Loucy (cell line): ENCODE measurements around the gene LIPC.

Experiments used
- H2AFZ ChIP-seq: fragments of 200-600 bp; sonication (generic); 2 replicates; pipeline ENCODE4 v1.6.0; 2016; ENCODE audit warnings: antibody characterized with exemption, mild to moderate bottlenecking, low read length, moderate library complexity
- H3F3A ChIP-seq: fragments of 200-600 bp; 2 replicates; pipeline ENCODE4 v1.6.0; 2016; ENCODE audit warnings: antibody characterized with exemption, low read depth, mild to moderate bottlenecking
- H3K27me3 ChIP-seq: fragments of 200-600 bp; sonication (generic); 2 replicates; pipeline ENCODE4 v1.6.1; 2014; ENCODE audit warnings: low read length, mild to moderate bottlenecking; ENCODE audit not compliant: insufficient read depth, poor library complexity, severe bottlenecking
- H3K36me3 ChIP-seq: fragments of 200-600 bp; sonication (generic); 2 replicates; pipeline ENCODE4 v1.6.1; 2016; ENCODE audit warnings: low read length; ENCODE audit not compliant: insufficient read depth
- H3K4me1 ChIP-seq: fragments of 200-600 bp; sonication (generic); 2 replicates; pipeline ENCODE4 v1.5.1; 2014; ENCODE audit warnings: low read length, mild to moderate bottlenecking; ENCODE audit not compliant: insufficient read depth, poor library complexity, severe bottlenecking
- H3K4me2 ChIP-seq: fragments of 200-600 bp; sonication (generic); 2 replicates; pipeline ENCODE4 v1.6.0; 2014; ENCODE audit warnings: antibody characterized with exemption, low read length, low read depth, mild to moderate bottlenecking; ENCODE audit not compliant: poor library complexity, severe bottlenecking
- H3K4me3 ChIP-seq: fragments of 200-600 bp; sonication (generic); 2 replicates; pipeline ENCODE4 v1.5.1; 2014; ENCODE audit warnings: low read length, mild to moderate bottlenecking, mixed read lengths; ENCODE audit not compliant: poor library complexity, severe bottlenecking
- H3K79me2 ChIP-seq: fragments of 200-600 bp; sonication (generic); 2 replicates; pipeline ENCODE4 v1.6.1; 2014; ENCODE audit warnings: low read length; ENCODE audit not compliant: insufficient read depth
- H3K9ac ChIP-seq: fragments of 200-600 bp; sonication (generic); 2 replicates; pipeline ENCODE4 v1.6.0; 2014; ENCODE audit warnings: mild to moderate bottlenecking, low read depth, low read length, moderate library complexity; ENCODE audit not compliant: poor library complexity, severe bottlenecking
- H3K9me2 ChIP-seq: fragments of 200-600 bp; sonication (generic); replicated peaks from 2 replicates; pipeline ENCODE4 v1.6.1; 2016; ENCODE audit warnings: low read depth, low read length, mixed read lengths
- H3K9me3 ChIP-seq: fragments of 200-600 bp; sonication (generic); 2 replicates; pipeline ENCODE4 v1.6.1; 2014; ENCODE audit warnings: mild to moderate bottlenecking, antibody characterized with exemption, low read length, low read depth; ENCODE audit not compliant: insufficient read depth
- H4K20me1 ChIP-seq: fragments of 200-600 bp; sonication (generic); 2 replicates; pipeline ENCODE4 v1.6.0; 2014; ENCODE audit warnings: antibody characterized with exemption, low read length, mild to moderate bottlenecking; ENCODE audit not compliant: insufficient read depth, poor library complexity, severe bottlenecking
- CTCF ChIP-seq: fragments of 200-600 bp; sonication (generic); conservative IDR thresholded peaks from 2 replicates; pipeline ENCODE4 v1.5.1; 2014; ENCODE audit warnings: mild to moderate bottlenecking, antibody characterized with exemption, low read length
- EZH2phosphoT487 ChIP-seq: fragments of 200-600 bp; IDR thresholded peaks from 2 replicates; pipeline ENCODE4 v1.6.1; 2018; ENCODE audit warnings: antibody characterized with exemption, mild to moderate bottlenecking, moderate library complexity, borderline replicate concordance

LIPC gene

DNA sequence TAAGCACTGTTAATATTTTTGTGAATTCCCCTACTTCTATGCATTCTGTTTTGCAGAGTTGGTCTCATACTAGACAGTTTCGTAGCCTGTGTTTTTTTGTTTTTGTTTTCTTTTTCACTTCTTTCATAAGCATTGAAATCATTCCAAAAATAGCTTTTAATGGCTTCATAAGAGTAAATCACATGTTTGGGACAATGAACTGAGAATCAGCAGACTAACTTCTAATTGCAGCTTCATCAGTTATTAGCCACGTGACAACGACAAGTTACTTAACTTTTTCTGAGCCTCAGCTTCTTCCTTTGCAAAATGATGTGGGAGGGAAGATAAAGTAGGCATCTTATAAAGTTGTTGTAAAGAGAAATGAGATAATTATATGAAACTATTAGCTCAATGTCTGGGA, 124.8 kb downstream of the LIPC start:
- H3K9me3 ChIP-seq = no peaks in the 10 kb centered on the region
- H4K20me1 ChIP-seq = no peaks in the 10 kb centered on the region
- TF ChIP-seq CTCF (no peak), EZH2phosphoT487 (no peak)
- no peaks in the 10 kb centered on the region for H3K36me3 ChIP-seq
- H3K4me1 ChIP-seq = peaks cover 54% of the 10 kb centered on the region
- H2AFZ ChIP-seq = peak overlapping the region; percentile 24; the same call in 1 of the 2 replicates
- peaks cover 19% of the 10 kb centered on the region for H3F3A ChIP-seq
- peak overlapping the region; percentile 87 for H3K9ac ChIP-seq
- H3K4me3 ChIP-seq = no peak overlapping the region
- H3K79me2 ChIP-seq = no peaks in the 10 kb centered on the region
- H3K4me2 ChIP-seq = no peak overlapping the region
- no peaks in the 10 kb centered on the region for H3K9me2 ChIP-seq
- no peaks in the 10 kb centered on the region for H3K27me3 ChIP-seq

- Histone ChIP-seq H3F3A (no peaks in the 10 kb centered on the region), H3K4me1 (peaks cover 31% of the 10 kb centered on the region), H3K9ac (no peak overlapping the region), H3K79me2 (no peaks in the 10 kb centered on the region), H2AFZ (no peak overlapping the region), H3K27me3 (no peaks in the 10 kb centered on the region), H3K4me3 (no peak overlapping the region), H3K9me2 (no peaks in the 10 kb centered on the region), H3K4me2 (no peak overlapping the region), H3K9me3 (no peaks in the 10 kb centered on the region), H4K20me1 (no peaks in the 10 kb centered on the region), H3K36me3 (no peaks in the 10 kb centered on the region)
- TF ChIP-seq CTCF = no peak
- TF ChIP-seq EZH2phosphoT487 = no peak
Measured at GRCh38 chr15:58558777-58559176, 127.0 kb downstream of the LIPC start.

DNA sequence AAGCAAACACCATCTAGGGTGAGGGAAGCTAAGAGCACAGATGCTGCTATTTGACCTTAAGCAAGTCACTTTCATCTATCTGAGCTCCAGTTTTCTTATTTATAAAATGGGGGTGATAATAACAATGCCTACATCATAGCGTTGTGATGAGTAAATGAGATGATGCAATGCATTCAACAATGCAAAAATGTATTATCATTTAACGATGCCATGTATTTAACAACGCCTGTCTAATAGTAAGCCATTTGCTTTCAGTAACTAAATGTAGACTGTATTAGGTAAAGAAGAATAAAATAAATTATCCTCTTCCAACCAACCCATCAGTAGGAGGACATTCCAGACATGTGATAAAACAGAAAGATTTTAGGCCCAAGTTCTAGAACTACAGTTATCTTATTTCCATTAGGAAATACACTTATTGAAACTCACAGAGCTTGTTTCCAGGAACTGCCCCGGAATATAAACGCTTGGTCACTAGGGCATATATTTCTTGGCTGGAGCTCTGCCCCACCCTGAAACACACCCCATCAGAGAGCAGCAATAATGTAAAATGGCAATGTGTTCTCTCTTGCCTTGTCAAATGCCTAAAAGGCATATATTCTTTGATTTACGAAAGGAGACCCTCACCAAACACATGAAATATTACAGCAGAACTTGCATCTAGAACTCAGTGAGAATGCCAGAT, 128.3 kb downstream of the LIPC start:
- Histone ChIP-seq H3K4me1 (peaks cover 20% of the 10 kb centered on the region), H2AFZ (no peak overlapping the region), H3K9ac (no peak overlapping the region), H3K27me3 (no peaks in the 10 kb centered on the region), H3K4me2 (no peak overlapping the region), H3F3A (no peaks in the 10 kb centered on the region), H3K4me3 (no peak overlapping the region), H3K9me2 (no peaks in the 10 kb centered on the region), H3K9me3 (no peaks in the 10 kb centered on the region), H4K20me1 (no peaks in the 10 kb centered on the region), H3K36me3 (no peaks in the 10 kb centered on the region), H3K79me2 (no peaks in the 10 kb centered on the region)
- no peak for TF ChIP-seq CTCF
- no peak for TF ChIP-seq EZH2phosphoT487
